Ureter (tissue), 1 donor: ENCODE data around the gene DLX2. TPM values are rescaled to one million over a fixed set of nuclear protein-coding genes. Genes with fewer than 3 reads are reported as not detected.
"Not testable (repeated sequence)": the region's sequence is repeated elsewhere in the genome, so short reads cannot be mapped to it uniquely, and the experiment has no call there.

Source experiments
- DNase-seq: peaks from one replicate; pipeline ENCODE4 v3.0.0-alpha.2; 2020; ENCODE audit warnings: low spot score
- total RNA-seq: library from RNA; stranded (reverse); gene quantifications from one replicate; pipeline ENCODE4 v1.2.4, GENCODE V29; 2023
- donor health status: DM: yes; HTN: yes; CAD: no.

Gene DLX2
- total RNA-seq, 1 donor from 2014 or later: not detected

DNA sequence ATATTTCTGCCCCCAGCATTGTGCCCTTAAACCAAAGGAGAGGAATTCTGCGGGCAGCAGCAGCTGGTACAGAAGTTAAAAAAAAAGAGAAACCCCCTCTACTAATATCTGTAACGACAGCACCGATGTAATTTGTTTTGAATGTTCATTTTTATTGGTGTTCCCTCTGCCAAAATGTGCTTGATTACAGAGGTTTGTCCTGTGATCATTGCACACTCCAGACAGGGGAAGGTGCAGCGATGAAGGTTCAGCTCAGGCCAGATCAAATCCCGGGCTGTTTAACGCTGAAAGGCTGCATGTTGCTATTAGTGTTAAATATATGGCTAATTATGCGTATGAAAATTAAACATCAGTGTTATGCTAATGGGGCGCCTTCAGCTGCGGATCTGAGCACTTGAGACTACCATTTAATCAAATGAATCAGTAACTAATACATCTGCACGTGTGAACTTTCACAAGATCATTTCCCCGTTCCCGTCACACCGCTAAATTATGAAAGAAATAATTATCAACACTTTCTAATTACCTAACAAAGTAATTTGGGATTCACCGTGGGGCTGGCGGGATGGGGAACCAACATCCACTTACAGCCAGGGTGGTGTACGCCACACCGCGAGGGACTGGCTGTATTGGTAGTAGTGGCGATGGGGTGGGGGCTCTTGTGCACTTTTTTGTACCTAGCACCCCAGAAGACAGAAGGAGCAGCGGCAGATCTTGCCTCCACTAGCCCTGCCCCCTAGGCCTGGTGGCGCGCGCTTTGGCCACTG is 18.9 kb downstream of the DLX2 start:
- DNase-seq: no peak

DNA sequence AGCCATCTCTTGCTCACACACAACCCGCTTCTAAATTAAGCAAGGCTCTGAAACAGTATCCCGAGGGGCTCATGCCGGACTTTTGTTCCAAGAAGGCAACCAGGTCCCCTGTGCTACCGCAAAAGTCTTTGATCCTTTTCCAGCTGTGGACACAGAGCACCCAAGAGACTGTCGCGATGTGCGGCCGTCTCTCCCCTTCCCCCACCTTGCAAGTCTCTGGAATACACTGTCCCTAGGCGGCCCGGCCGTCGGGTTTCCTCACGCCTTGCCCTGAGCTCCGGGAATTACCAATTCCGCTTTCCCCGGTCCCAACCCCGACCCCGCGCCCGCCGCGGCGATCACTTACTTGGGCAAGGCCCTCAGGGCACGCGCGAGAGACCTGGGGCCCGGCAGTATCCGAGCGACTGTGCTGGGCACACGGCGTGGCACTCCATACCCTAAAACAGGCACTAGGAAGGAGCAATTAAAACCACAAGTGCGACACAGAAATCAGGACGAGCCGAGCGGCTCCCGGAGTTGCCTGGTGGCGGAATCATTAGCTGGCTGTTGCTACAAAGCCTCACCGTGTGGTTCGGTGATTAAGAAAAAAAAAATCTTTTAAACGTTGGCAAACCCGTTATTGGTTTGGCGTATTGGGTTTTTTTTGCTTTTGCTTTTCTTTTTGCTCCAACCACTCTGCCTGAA is 19.6 kb downstream of the DLX2 start:
- DNase-seq: no peak

DNA sequence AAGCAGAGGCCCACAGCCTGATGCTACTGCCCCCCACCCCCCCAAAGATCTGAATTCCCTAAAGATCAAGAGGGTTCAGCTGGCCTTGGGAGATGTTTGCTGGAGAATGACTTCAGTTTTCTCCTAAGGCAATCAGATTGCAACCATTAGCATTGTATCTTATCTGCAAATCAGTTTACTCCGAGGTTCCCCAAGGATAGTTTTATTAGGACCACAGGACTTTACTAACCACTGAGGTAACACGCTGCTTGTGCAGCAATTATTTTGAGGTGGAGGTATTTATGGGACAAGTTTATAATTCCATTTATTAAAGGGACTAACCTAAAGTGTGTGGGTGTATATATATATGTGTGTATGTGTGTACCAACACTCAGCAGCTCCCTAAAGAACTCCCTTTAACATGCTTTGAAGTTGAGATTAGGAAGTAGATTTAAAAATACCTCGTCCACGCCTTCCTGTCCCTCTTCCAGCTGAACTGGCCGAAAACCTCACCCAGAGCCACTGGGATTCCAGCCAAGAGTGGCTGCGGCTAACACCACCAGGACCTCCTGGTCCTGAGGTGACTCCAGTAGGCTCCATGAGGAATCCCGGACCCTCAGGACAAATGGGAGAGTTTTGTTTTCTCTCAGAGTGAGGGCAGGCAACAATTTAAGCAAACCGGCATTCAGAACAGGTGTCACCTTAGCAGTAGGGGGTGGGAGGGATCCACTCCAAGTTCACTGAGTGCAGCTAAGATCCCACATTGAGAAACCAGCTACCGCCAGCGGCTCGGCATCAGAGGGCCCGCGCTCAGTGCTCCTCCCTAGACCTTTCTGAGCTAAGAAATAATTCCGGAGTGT is 20.4 kb downstream of the DLX2 start:
- no peak for DNase-seq

DNA sequence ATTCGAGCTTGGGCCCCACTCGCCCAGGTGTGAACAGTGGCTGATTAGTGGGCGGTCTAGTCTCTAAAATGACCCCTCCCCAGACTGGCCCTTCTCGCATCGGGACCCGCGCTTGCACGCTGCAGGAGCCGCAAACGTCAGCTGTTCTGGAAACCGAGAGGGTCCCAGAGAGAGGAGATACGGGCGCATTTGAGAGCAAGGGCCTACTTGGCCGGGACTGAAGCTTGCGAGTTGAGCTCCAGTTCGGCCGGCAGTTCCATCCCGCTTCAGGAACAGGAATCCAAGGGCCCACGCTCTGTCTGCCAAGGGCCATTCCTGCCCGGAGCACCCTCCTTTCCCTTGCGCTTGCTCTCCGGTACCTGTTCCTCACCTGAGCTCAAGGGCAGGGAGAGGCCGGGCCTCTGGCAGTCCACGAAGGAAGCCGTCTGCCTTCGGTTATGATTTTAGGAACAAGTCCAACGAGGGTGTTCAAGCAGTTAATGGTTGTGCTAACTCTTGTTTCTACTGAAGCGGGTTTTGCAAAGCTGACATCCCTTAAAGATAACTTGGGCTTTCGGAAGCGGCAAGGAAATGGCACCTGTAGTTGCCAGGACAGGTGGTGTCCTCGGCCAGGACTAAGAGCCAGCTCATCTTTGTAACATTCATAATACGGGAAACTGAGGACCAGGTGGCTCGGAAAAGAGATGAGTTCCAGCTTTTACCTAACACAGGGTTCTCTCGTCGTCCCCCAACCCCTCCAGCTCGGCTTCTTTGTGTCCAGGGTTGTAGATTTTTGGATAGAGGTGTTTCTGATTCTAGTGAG is 21.3 kb downstream of the DLX2 start:
- DNase-seq: no peak

DNA sequence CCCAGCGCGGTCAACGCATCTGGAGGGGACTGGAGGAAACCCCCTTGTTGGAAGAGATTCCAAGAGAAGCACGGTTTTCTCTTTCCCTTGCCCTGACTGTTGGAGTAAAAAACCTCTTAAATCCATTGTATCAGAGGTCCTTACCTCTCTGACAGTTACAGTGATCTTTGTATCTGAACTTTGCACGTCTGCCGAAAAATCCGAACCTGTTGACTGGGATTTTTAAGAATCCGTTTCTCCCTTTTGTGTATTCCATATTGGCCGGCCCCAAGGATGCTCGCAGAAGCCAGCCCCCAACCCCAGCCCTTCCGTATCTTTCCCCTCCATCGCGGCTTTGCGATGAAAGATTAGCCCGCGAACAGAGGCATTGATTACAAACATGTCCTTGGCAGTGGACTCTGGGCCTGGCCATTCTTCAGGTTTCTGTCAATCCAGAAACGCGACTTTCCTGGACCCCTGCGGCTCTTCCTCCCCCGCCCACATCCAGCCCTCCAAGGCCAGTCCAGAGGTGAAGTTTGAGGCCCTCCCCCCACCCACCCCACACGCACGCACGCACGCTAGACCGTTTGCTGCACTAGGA is 22.0 kb downstream of the DLX2 start:
- DNase-seq: no peak

DNA sequence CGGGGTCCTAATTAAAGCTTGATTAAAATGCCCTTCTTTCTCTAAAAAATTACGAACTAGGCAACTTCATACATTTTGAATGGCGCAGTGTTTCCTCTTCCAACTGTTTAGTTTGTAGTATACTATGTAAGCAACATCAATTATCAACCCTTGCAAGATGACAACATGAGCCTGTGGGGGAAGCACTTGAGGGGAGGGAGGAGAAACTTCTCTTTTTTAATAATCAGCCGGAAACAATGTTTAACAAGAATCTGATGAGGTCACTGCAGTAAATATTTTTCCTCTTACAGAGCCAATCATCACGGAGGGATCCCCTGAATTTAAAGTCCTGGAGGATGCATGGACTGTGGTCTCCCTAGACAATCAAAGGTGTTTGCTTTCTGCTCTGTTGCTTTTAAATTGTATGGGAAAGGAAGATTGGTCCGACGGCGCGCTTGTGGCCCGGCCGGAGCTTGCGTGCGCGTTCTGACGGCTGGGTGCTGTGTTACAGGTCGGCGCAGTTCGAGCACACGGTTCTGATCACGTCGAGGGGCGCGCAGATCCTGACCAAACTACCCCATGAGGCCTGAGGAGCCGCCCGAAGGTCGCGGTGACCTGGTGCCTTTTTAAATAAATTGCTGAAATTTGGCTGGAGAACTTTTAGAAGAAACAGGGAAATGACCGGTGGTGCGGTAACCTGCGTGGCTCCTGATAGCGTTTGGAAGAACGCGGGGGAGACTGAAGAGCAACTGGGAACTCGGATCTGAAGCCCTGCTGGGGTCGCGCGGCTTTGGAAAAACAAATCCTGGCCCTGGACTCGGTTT is 22.7 kb downstream of the DLX2 start:
- DNase-seq: no peak

DNA sequence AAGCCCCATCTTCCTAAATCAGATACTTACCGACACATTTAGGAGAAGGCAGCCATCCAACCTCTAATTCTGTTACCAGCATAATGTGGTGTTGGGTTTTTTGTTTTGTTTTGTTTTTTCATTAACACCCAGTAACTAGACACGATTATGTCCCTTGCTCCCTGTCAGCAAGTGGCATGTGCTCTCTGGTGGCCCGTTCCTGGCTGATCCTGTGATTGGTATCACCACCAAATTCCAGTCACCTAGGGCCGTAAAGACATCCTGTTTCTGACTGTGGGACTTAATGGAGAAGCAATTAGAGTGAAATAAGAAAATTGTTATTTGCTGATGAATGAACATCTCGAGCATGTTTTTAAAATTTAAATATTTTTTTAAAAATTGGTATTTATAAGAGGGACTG is 23.3 kb downstream of the DLX2 start:
- DNase-seq: no peak

DNA sequence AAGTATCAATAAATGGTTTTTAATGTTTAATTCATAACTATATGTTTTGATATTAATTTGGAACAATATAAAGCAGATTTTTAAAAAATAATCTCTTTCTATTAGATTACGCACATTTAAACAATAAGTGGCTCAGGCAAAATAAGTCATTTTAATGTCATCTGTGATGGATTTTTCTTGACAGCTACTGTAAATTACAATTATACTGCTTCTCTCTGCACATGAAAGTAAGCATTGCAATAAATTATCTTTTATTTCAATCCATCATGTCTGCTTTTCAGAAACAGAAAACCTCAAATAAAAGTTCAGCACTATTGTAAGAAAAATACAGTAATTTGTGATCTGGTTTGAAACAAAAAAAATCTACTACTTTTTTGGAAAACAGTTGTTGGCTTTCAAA is 28.4 kb downstream of the DLX2 start:
- no peak for DNase-seq

DNA sequence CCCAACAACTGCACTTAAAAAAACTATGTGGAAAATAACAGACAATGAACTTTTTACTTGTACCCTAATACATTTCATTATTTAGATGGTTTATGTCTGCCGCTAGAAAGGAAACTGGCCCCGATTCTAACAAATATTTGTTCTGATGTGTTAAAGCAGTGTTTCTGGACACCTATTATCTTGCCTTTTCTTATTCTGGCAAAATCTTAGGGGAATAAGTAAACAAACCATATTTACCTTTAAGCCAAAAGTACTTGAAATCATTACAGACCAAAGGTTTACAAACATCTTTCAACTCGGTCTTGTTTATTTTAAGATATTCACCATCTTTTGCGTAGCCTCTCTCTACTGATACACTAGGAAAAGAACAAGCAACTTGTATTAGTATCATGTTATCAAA is 29.2 kb downstream of the DLX2 start:
- DNase-seq: no peak

DNA sequence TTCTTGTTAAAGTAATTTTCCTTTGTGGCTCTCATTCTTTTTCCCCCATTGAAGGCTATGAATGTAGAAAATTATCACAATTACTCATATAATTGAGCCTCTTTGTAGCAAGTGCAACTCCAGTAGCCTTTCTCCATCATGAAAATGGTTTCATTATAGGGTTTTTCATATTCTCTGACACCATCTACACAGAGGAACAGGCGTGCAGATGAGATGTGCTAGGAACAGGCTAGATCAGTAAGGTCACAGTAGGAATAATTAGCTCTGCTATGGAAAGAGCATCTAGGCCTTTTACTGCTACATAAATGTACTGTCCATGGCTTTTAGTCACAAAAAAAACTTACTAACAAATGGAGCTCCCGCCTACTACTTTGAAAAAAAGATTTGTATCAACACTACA is 30.0 kb downstream of the DLX2 start:
- no peak for DNase-seq

DNA sequence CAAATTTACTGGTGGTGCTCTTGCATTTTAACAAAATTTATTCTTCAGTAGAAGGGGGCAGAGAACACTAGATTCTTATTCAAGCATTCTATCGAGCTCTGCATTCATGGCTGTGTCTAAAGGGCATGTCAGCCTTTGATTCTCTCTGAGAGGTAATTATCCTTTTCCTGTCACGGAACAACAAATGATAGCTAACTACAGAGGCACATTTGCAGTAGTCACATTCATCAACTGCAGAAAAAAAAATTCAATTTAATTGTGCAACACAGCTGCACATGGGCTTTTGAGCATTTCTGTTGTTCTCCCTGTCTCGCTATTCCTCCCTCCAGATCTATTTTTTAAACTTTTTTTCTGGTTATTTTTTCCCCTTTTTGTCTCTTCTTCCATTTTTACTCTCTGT is 30.4 kb downstream of the DLX2 start:
- DNase-seq: no peak

DNA sequence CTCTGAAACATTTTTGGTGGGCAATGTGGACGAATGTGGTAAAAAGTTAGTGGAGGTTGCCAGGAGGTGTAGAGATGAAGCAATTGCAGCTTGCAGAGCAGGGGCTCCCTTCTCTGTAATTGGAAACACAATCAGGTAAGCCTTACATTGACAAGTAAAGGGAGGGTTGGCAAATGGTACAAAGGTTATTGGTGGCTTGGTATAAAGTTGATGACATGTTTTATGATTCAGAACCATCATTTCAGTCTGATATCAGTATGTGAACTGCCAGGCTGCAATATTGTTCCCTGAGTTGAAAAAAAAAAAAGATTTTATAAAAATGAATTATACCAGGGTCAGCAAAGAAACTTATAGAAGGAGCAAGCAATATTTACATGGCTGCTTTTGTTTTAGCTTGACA is 31.8 kb downstream of the DLX2 start:
- DNase-seq: no peak

DNA sequence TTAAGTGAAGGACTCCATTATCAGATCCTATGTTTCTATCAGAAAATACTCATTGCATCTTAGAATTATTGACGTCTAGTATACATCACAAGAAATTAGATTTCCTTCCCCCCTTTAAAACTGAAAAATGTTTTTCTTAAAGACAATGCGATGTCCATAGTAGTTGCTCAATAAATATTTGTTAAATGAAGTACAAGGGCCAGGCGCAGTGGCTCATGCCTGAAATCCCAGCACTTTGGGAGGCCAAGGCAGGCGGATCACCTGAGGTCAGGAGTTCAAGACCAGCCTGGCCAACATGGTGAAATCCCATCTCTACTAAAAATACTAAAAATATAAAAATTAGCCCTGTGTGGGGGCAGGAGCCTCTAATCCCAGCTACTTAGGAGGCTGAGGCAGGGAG is 34.8 kb downstream of the DLX2 start:
- DNase-seq: not testable (repeated sequence)

DNA sequence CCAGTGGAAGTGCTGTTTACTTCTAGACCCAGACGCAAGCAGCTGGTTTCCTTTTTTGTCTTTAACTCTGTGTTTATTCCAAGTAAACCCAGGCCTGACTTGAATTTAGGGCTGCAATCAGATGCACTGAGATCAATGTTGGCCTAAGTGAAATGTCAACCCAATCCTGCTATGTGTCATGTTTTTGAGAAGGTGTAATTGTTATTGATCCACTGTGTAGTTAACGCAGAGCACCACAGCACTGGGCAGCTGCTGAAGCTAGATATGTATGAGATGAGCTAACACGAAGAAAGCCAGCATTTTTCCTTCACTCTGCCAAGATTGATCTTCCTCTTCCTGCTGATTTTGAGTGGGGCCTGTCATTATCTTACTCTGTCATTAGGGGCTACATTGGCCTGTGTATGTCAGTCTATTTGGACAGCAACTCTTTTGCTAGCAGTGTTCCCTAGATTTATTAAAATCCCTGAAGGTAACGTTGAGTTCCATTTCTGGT is 36.3 kb downstream of the DLX2 start:
- no peak for DNase-seq

DNA sequence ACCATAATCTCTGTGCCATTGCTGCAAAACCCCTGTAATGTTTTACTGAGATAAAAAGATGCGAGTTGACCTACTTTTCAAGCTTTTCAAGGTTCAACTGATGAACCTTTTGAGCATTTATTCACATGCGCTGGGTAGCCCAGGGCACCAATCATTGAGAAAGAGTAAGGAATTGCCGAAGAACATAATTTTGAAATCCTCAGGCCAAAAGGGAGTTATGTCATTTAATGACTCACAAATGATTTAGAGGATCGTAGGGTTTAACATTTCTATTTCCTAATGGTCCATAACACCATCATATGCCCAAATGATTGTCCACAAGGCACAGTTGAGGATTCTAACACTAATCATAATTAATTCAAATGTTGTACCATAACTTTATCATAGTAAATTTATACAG is 37.6 kb downstream of the DLX2 start:
- DNase-seq: no peak

DNA sequence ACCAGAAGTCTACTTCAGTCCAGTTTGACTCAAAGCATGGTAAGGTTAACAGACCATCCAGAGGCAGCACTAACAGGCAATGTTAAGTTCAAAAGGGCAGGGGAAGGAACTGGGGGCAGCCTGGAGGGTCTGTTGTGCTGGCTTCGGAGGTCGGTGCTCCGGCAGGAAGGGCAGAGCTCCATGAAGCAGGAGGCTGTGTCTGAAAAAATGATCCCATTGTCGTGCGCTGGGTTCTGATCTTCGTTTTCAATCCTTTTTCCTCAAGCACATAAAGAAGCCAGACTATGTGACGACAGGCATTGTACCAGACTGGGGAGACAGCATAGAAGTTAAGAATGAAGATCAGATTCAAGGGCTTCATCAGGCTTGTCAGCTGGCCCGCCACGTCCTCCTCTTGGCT is 39.3 kb downstream of the DLX2 start:
- DNase-seq: no peak

DNA sequence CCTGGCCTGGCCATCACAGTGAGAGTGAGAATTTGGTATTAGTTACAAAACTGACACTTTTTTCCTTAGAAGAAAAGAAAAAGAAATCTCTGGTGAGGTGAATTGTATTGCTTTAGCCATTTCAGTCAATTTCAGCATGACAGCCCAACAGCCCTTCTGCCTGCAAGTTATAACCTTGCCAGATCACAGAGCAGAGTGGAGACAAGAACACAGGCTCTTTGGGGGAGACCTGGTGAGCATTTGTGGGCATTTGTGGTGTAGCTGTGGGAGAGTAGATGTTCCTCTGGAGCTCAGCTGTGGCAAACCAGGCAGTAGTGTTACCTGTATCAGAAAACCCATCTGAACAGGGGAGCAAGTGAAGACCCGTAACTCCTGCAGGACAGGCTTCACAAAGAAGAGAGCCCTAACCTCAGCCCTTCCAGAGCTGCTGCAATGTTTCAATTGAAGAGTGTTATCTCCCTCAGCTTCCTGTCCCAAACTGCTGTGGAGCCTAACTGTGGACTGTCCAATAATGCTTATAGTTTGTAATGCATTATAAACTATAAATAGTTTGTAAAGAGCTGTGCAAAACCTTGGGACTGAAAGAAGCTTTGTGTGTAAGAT is 40.2 kb downstream of the DLX2 start:
- no peak for DNase-seq

DNA sequence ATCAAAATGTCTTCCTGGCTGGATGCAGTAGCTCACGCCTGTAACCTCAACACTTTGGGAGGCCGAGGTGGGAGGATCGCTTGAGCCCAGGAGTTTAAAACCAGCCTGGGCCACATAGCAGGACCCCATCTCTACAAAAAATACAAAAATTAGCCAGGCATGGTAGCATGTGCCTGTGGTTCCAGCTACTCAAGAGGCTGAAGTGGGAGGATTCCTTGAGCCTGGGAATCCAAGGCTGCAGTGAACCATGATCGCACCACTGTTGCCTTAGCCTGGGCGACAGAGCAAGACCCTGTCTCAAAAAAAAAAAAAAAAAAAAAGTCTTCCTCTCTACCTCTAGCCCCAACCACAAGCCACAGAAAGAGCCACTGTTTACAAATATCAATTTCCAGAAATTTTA is 42.6 kb downstream of the DLX2 start:
- not testable (repeated sequence) for DNase-seq

DNA sequence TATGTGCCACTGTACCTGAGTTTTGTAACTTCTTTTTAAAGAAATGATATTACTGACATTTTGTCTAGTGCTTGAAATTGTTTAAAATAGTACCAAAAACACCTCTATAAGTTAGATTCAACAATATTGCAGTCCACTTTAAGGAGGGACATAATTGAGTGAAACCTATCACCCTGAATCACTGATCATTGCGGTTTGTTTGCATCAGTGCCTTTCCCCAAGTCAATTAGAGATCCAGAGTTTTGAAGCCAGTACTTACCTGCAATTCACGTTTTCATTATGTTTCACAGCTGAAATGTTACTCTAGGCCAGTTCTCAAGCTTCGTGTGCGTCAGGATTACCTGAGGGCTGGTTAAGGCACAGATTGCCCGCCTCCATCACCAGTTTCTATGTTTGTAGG is 44.0 kb downstream of the DLX2 start:
- DNase-seq: no peak

DNA sequence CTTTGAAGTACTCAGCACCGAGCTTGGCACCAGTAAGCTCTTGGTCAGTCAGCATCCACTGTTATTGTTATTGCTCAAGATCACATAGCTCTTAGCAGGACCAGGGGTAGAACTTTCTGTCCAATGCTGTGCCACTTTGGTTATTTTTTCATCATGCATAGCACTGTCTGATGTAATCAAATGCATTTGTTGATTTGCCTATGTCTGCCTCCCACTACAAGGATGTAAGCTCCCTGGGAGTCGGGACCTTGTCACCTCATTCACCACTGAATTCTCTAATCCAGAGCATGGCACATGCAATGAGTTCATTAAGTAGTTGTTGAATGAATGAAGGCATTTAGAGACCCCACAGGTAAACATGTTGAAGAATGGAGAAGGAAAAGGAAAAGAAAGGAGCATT is 46.4 kb downstream of the DLX2 start:
- no peak for DNase-seq
